Thyroid gland (tissue), 4 donors: Measurements from ENCODE around the gene SLC25A29.

Experiments
- POLR2A ChIP-seq, 2 donors: fragments of 450-650 bp; IDR thresholded peaks; one replicate each; pipeline ENCODE4 v1.6.1; 2017; ENCODE audit warnings: antibody characterized with exemption in 2 of 2, mild to moderate bottlenecking in 2 of 2, moderate library complexity in 1 of 2
- TF ChIP-seq, protein P1 (sequence below), 6 experiments: fragments of 200-600 bp in 3 of 6; fragments of 450-650 bp in 3 of 6; sonication (generic) in 3 of 6; IDR thresholded peaks; one replicate each; pipeline ENCODE4 v1.5.1; 2016 to 2019; ENCODE audit warnings: antibody characterized with exemption in 6 of 6, mild to moderate bottlenecking in 2 of 6, inconsistent platforms in 1 of 6, moderate library complexity in 1 of 6

DNA sequence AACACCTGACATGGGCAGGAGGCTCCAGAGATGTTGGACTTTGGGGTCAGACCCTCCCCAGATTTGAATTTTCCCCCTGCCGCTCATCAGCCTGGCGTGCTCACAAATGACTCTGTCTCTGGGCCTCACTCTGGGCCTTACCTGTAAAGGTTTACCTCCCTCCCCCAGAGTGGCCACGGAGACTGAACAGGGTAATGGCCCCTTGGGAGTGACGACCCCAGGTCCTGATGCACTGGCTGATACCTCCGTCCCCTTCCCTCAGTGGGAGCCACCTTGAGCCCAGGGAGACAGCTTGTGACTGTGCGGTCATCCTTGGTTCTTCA, 7.0 kb downstream of the SLC25A29 start:
- TF ChIP-seq, protein P1, sequence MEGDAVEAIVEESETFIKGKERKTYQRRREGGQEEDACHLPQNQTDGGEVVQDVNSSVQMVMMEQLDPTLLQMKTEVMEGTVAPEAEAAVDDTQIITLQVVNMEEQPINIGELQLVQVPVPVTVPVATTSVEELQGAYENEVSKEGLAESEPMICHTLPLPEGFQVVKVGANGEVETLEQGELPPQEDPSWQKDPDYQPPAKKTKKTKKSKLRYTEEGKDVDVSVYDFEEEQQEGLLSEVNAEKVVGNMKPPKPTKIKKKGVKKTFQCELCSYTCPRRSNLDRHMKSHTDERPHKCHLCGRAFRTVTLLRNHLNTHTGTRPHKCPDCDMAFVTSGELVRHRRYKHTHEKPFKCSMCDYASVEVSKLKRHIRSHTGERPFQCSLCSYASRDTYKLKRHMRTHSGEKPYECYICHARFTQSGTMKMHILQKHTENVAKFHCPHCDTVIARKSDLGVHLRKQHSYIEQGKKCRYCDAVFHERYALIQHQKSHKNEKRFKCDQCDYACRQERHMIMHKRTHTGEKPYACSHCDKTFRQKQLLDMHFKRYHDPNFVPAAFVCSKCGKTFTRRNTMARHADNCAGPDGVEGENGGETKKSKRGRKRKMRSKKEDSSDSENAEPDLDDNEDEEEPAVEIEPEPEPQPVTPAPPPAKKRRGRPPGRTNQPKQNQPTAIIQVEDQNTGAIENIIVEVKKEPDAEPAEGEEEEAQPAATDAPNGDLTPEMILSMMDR (IDR thresholded peaks at IDR 0.05), result no peak
- no peak for TF ChIP-seq POLR2A (IDR thresholded peaks at IDR 0.05)
